Inflammatory macrophage treated with lipopolysaccharide for 1 hour (primary cell): ENCODE results near the gene LIPA.
"Not testable (repeated sequence)": the region's sequence is repeated elsewhere in the genome, so short reads cannot be mapped to it uniquely, and the experiment has no call there.

ENCODE experiments used
- DNase-seq, 2 donors: peaks; one replicate each; pipeline ENCODE4 v3.0.0-alpha.2; 2020 to 2022

Gene LIPA

DNA sequence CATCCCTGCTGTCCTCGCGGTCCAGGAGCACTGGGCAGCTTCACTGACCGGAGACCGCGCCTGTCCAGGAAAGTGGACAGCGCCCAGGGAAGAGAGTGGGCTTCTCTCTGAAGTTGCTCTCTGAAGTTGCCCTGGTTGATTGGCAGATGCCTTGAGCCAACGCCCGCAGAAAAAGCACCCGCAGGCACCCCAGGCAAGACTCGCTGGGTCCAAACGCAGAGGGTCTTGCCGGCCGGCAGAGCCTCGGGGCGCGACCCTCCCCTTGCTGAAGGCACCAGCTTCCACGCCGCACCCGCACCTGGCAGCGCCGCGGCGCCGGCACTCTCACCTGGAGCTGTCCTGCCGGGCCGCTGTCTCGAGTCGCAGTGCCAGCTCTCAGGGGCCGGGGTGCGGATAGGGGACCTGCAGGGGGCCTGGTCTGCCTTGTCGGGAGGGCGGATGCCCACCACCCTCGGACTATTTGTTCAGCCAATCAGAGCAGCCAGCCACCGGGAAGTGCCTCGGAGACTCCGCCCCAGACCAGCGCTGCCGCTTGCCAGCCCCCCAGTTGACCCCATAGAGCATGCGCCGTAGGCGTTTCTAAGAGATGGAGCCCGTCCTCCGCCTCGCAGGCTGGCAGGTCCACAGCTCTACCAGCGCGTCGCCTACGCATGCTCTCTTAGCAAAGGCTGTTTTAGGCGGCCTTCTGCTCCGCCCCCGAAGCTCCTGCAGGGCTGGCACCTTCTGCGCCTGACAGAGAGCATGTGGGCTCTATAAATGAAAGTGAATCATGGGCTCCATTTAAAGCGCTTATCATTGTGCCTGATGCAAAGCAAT is at the start of gene LIPA:
TSS of gene LIPA (minus strand) at position 367 of the 816 bp plus-strand sequence. CDS start 4,127 bp downstream, outside the sequence.
- peak; percentile 96 to 98 for DNase-seq

DNA sequence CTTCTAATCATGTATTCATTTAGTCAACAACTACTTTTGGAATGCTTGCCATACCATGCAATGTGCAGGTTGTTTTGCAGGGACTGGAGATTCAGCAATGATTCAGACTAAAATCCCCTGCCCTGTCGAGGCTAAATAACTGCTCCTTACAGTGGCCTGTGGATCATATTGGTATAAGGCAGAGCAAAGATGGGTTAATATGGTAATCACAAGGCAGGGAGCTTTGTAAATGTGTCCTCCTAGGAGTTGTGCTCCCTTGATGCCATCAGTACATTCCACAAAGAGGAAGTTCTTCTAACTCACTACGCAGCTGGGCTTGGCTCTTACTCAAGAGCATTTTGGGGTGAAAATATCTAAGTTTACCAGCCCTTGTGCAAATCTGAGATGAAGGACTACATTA is 49.7 kb upstream of the LIPA start:
- DNase-seq: peak; percentile 85 to 87

DNA sequence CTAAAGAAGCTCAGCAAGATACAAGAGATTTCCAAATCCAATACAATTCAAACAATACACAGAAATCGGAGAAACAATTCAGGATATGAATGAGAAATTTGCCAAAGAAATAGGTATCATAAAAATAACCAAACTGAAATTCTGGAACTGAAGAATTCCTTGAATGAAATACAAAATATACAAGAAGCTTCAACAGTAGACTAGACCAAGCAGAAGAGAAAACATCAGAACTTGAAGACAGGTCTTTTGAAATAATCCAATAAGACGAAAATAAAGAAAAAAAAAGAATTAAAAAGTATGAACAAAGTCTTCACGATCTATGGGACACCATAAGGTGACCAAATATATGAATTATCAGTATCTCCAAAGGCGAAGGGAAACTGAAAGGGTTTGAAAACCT is 47.5 kb upstream of the LIPA start:
- DNase-seq: no peak

DNA sequence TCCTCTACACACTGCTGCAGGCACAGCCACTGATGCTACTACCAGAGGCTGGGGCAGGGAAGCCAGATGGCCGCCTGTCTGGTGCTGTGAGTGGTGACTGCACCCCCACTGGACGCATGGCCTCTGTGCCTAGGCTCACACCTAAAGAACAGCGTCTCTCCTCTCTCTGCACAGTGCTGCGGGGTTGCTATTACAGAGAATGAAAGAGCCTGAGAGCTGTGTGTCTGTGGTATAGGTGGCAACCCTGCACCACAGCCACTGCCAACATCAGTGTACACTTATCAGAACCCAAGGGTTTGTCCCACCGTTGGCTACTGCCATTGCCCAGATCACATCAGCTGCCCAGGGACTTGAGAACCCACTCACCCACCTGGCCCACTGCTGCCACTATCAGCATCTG is 46.2 kb upstream of the LIPA start:
- DNase-seq: no peak

DNA sequence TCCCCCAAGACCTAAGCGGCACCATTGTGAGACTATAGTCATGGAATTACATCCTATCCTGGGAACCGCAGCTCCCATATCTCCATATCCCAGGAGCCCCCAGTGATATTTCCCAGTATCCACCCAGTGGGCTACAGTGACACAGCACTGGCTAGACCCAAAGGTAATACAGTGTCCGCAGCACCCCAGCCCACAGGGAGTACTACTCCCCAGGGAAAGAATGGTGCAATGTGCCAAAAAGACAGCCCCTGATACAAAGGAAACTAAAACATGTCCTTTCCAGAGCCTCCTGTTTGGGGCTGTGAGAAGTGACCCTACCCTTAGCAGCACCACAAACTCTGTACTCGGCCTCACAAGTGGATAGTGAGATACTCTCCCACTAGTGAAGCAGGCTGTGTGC is 45.8 kb upstream of the LIPA start:
- no peak for DNase-seq

DNA sequence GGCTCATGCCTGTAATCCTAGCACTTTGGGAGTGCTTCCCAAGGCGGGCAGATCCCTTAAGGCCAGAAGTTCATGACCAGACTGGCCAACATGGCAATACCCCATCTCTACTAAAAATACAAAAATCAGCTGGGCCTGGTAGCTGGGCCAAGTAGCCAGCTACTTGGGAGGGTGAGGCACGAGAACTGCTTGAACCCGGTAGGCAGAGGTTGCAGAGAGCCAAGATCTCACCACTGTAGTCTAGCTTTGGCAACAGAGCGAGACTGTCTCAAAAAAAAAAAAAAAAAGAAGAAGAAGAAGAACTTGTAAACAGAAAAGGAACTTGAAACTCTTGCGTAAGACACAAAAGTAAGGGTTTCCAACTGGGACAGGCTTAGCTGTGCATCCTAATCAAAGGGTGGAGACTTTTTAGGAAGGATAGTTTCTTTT is 44.7 kb upstream of the LIPA start:
- DNase-seq: peak; percentile 89 to 90

DNA sequence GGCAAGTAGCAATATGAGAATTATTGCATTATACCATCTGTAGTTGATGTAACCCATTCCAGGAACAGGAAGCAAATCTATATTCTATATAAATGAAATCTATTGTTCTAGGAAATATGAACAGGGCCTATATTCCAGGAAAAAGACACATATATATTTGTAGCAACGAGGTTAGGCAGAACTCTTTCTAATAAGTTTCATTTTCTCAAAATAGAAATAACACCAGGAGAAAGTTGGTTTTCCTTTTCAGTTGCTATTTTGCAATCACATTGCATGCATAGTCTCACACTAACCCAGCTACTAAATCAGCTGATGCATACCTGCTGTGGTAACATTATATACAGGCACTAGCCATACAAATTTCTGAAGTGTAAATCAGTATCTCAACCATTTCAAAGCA is 44.0 kb upstream of the LIPA start:
- peak; percentile 74 to 81 for DNase-seq

DNA sequence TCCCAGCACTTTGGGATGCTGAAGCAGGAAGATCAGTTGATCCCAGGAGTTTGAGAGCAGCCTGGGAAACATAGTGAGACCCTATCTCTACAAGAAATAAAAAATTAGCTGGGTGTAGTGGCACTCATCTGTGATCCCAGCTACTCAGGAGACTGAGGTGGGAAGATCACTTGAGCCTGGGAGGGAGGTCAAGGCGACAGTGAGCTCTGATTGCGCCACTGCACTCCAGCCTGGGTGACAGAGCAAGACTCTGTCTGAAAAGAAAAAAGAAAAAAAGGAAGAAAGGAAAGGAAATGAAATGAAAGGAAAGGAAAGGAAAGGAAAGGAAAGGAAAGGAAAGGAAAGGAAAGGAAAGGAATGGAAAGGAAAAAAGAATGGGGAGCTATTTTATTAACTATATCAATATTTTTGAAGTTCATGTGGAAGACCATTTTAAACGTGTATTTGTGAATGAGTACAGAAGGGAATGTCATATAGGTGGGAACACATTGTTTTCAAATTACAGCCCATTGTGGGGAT is 43.2 kb upstream of the LIPA start:
- no peak for DNase-seq

DNA sequence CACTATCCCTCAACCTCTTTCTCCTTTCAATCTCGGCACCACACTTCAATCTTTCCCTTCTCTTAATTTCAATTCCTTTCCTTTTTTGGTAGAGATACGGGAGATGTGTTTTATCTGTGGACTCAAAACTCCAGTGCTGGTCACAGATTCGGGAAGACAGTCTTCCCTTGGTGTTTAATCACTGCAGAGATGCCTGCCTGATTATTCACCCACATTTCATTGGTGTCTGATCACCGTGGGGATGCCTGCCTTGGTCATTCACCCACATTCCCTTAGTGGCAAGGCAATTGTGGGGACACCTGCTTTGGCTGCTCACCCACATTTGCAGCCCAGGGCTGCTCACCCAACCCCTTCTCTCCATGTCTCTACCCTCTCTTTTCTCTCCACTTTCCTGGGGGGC is 33.7 kb upstream of the LIPA start:
- not testable (repeated sequence) for DNase-seq

DNA sequence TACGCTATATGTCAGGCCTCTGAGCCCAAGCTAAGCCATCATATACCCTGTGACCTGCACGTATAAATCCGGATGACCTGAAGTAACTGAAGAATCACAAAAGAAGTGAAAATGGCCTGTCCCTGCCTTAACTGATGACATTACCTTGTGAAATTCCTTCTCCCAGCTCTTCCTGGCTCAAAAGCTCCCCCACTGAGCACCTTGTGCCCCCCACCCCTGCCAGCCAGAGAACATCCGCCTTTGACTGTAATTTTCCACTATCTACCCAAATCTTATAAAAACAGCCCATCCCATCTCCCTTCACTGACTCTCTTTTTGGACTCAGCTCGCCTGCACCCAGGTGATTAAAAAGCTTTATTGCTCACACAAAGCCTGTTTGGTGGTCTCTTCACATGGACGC is 33.1 kb upstream of the LIPA start:
- DNase-seq: not testable (repeated sequence)

DNA sequence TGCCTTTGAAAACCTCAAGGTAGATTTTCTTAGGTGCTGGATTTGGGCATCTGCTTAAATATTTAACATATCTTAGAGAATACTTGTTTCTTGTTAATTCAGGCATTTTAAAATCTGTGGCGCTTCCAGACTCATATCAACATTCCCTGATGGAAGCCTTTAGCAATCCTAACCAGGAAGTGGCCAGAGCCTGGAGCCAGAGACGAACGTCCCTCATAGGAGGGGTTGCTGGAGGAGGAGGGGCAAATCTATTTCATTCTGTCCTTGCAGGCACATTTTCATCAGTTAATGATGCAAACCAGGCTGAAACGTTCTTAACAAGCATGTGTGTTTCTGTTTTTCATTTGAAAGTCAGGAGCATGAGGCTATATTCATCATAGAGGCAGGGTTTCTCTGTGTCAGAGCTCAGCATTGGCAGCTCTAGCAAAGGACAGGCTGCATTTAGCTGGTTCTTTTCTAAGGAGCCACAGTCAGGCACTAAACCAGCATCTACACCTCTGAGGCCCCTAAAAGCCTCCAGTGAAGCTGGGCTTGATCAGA is 32.4 kb upstream of the LIPA start:
- no peak for DNase-seq

DNA sequence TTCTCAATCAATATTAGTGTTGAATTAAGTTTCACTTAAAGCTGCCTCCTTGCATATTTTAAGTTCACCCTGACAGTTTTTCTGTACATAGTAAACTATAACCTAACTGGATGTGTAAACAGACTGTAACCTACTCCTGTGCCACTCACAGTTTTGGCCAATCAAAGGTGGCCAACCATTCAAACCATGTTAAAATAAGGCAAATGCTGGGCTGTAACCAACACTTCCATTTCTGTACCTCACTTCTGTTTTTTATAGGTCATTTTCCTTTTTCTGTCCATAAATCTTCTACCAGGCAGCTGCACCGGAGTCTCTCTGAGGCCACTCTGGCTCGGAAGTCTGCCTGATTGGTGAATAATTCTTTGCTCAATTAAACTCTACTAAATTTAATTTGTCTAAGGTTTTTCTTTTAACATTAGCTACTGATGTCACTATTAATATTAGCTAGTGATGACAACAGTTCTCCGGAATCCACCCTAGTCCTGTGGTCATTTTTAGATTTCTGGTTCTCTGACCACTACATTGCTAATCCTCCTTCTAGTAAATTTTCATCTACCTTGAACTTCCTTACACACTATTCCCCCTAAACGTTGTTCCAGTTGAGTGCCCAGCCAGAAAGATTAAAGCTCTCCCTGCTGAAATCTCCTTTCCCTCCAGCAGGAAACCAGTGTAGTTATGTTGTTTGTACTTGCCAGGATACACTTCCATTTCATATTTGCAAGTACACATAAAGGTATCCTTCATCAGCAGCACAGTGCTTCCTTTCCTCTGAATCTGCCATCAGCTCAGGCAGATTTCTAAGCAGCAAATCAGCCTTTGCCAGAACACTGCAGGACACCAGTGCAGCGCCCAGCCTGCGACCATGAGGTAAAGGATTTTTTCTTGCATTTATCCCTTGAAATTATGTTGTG is 31.7 kb upstream of the LIPA start:
- DNase-seq: peak; percentile 29 to 52

DNA sequence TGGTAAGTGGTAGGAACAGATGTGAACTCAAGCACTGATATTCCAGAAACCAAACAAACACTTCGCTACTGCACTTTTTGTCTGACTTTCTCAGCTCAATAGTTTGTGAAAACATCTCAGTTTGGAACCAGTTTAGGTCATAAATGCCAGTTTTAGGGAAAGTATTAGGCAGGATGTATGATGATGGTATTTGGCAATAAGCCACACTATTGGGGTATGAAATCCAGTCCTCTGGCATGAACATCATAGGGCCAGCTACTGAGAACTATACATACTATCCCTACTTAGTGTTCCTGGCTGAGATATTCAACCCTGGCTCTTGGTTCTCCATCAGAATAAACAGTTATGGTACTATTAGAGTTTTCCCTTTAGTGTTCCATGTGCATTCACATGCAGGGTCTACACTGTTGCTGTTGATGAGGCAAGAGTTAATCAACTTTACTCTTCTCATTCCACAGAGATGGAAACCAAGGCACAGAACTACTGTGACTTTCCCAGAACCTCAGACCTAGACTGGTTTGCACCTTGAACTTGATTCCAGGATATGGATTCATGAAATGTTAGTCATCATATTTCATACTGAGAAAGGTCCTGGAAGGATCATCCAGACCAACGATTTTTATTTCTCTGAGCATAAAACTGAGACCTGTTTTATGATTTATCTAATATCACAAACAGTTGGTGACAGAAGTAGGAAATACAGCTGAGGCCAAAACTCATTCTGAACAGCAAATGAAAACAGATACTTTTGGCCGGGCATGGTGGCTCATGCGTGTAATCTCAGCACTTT is 30.2 kb upstream of the LIPA start:
- DNase-seq: no peak

DNA sequence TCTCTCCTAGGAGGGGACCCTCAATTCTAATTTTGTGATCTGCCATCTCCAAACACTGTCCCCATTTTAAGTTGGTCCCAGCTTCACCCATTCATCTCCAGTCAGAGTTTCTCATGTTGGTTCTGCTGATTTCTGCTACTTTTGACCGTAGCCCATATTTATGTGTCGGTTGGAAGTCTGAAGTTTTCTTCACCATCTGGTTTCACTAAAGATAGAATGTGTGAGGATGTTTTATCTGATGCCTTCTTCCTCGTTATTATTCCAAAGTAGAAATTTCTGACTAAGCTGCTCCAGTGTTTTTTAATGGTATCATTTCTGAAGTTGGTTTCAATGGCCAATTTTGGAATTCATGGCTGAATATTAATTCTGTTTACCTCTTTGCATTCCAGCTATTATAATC is 28.9 kb upstream of the LIPA start:
- no peak for DNase-seq

DNA sequence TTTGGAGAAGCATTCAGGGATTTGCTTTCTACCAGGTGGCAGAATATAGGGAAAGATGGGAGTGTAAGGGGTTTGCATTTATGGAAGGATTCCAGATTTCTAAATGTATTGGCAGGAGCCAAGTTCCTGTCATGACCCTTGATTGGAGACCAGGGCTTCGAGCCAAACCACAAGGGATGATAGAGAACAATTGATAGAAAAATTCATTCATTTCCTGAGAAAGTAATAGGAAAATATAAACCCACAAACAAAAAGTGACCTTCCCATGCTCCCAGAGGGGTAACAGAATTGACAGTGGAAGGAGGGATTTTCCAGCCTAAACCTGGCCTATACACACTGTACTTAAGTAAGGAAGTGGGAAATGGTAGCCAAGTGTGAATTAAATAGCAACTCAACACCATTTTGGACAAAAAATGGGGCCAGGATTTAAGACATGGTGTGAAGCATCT is 27.9 kb upstream of the LIPA start:
- no peak for DNase-seq

DNA sequence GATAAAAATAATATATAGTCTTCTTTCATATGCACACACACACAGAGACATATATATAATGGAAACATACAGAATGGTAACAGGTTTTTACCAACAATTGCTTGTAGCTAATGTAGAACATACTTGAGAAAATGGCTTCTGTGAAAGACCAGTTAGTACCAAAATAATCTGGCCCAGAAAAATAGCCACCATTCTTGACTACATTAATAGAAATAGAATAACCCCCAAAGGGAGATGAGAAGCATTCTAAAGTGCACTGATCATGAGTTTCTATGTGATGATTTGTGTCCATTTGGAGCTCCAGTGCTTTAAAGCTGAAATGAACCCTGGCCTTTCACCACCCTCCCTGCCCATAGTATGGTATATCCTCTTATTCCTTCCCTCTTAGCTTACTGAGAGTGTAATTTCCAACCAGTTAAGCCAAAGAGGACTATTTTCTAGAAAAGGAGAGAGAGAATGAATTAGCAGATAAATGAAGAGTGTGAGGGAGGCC is 27.4 kb upstream of the LIPA start:
- DNase-seq: no peak

DNA sequence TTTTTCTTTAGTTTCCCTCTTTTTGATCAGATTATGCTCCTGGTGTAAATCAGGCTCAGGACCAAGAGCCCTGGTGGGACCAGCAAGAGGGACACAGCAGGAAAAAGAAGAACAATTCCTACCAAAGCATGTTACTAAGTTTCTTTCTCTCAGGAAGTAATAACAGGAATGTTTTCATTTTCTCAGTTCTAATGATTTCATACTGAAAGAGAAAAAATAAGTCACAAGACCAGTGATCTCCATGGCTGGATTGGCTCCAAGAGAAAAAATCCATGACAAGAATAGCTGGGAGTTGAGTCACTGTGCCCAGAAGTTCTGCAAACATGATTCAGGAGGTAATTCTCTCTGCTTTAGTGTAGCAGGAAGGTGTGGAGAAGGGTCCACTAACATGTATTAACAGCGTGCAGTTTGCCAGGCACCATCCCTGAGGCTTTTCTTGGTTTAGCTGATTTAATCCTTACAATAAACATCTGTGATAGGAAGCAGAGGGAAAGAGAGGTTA is 26.5 kb upstream of the LIPA start:
- peak; percentile 68 to 79 for DNase-seq

DNA sequence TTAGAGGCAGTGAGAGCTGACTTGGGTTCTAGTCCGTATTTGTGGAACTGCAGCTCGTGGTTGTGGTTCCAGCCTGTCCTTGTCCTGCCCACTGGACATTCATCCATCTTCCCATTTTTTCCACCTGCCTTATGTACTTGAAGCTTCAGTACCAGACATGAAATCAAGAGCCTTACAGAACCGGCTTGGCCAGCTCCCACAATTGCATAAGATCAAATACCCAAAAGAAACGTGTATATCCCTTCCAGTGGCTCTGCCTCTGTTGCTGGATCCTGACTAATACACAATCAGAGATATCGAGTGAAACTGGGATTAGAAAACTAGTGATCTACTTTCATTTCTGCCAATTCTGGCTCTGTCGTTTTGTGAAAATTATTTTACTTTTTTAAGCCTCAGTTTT is 23.8 kb upstream of the LIPA start:
- no peak for DNase-seq

DNA sequence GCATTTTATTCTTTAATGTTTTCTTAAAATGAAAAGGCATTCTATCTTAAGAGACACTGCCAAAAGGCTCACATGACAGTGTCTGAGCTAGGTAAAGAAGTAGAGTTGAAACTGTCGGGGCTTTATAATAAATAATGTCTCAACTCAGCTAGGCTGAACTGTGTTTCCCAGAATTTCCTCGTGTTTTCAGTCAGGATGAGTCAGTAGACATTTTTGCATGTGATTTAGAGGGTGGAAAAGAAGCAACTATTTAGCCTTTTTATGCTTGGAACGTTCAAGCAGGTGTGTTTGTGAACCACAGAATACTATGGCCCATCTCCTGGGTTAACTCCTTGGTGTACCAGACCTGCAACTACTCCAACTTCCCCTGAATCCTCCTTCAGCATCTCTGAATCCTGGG is 23.4 kb upstream of the LIPA start:
- DNase-seq: no peak

DNA sequence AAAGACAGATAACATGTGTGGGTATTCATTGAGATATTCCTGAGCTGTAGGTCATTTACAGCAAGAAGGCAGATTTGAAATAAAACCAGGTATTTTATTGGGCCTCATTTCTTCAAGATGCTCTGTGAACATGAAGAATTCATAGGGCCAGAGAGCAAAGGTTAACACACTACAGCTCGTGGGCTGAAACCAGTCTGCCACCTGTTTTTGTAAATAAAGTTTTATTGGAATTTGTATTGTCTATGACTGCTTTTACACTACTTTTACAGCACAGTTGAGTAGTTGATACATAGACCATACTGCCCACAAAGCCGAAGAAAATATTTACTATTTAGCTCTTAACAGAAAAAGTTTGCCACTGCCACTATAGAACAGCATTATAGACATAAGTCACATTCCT is 22.1 kb upstream of the LIPA start:
- DNase-seq: no peak

DNA sequence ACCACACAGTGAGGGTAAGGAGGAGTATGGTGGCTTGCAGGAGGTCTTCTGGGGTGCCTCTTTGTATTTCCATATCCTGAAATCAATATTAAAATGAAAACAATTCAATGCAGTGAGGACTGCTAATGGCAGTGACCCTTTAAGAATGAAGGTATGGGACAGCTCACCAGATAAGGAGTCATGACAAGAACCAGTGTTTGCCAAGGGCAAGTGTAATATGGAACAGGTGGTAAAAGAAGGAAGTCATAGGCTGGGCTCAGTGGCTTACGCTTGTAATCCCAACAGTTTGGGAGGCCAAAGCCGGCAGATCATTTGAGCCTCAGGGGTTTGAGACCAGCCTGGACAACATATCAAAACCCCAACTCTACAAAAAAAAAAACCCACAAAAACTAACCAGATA is 20.0 kb upstream of the LIPA start:
- no peak for DNase-seq

DNA sequence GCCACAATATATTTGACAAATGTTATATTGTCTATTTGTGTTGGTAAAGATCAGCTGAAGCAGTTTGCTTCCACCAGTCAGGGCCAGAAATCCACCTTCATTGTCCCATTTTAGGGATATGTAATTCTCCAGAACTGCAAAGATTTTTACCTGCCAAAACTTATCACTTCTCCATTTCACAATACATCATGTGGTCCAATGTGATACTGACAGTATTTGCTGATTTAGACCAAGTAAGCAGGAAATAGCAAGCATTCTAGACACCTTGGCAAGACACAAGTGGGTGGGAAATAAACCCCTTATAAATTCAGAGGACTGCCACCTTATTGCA is 18.5 kb upstream of the LIPA start:
- no peak for DNase-seq
